HG03520 (cell line): Measurements from ENCODE around the gene MARCHF6.

ENCODE experiments used
- ATAC-seq: cut with Tn5 transposase; IDR thresholded peaks from one replicate; pipeline ENCODE4 v1.9.1; 2021; ENCODE audit warnings: mild to moderate bottlenecking, moderate library complexity; ENCODE audit not compliant: unreplicated experiment

Gene MARCHF6, protein sequence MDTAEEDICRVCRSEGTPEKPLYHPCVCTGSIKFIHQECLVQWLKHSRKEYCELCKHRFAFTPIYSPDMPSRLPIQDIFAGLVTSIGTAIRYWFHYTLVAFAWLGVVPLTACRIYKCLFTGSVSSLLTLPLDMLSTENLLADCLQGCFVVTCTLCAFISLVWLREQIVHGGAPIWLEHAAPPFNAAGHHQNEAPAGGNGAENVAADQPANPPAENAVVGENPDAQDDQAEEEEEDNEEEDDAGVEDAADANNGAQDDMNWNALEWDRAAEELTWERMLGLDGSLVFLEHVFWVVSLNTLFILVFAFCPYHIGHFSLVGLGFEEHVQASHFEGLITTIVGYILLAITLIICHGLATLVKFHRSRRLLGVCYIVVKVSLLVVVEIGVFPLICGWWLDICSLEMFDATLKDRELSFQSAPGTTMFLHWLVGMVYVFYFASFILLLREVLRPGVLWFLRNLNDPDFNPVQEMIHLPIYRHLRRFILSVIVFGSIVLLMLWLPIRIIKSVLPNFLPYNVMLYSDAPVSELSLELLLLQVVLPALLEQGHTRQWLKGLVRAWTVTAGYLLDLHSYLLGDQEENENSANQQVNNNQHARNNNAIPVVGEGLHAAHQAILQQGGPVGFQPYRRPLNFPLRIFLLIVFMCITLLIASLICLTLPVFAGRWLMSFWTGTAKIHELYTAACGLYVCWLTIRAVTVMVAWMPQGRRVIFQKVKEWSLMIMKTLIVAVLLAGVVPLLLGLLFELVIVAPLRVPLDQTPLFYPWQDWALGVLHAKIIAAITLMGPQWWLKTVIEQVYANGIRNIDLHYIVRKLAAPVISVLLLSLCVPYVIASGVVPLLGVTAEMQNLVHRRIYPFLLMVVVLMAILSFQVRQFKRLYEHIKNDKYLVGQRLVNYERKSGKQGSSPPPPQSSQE

DNA sequence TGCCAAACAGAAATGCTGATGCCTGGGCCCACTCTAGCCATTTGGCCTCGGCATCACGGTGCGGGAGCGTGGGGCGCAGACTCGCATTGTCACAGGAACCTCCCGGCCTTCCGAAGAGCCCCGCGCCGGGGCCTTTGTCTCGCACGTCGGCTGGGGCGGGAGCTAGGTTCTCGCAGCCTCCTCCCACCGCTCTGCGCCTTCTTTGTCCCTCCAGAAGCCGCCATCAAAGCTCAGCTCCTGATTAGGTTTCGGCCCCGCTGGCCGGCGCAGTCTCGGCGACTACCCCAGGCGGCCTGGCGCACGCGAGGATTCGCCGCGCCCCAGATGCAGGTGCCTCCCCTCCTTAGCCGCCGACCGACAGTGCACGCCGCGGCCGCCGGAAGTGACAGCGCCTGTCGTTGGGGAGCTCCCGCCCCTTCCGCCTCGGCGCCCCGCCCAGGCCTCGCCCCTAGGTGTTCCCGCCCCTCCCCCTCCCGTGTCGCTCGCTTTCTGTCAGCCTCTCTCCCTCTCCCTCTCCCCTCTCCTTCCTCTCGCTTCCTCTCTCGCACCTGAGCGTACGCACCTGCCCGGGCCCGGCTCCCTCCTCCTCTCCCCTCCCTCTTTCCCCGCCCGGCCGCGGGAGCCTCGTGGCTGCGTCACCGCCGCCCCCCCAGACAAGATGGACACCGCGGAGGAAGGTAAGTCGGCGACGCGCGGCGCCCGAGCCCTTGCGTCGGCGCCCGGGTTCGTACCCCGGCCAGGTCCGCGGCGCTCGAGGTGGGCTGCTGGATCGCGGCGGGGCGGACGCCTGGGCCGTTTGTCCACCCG is at the start of gene MARCHF6:
Gene MARCHF6 (plus strand): TSS at position 455 of the 807 bp plus-strand sequence. CDS start 204 bp downstream, at position 659.
- ATAC-seq: peak; percentile 86

DNA sequence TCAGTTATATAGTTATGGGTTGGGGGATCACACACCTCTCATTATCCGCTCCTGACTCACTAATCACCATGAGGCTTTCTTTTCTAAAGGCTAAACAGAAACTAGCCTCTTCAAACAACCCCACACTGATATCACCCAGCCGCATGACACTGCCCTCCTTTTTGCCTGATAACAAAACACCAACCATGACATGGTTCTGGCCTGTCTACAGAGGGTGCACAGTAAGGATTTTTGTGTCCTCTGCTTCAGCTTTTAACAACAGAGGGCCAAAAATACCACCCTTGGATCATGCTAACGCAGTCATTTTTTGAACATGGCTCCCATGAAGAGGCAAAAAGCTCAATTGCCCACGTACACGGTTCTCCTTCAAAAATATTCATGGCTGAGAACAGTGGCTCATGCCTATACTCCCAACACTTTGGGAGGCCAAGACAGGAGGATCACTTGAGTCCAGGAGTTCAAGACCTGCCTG is 49.8 kb upstream of the MARCHF6 start:
- no peak for ATAC-seq

DNA sequence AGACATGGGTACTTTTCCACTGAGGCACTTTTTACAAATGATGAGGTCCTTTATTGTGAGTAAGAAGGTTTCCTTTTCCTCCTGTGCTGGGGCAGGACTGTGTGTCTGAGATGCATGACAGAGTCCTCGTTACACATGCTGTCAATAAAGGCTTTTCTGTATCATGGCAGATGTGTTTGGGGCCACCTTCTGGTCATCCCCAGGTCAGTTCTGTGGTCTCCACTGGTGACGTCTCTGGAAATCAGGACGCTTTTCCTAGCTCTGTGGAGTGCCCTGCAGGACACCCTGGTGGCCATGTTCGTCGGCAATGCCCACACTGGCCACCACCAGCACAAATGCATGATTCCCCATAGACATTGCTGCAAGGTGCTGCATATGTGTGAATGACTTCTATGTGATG is 48.6 kb upstream of the MARCHF6 start:
- no peak for ATAC-seq

DNA sequence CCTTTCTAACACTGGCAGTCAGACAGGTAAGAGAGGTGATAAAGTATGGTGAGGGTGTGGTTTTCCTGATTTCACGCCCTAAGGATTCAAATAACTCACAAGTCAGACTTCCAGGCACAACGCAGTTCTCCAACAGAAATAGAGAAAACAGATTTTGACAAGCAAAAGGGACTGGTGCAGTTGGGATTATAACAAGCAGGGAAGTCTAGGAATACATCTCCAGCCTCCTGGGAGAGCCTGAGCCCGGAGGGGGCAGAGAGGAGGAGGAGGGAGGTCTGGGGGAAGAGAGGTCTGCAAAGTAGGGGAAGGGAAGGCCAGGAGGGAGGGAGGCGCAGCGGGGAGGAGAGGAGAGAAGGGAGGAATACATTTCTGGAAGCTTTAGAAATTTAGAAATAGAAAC is 47.4 kb upstream of the MARCHF6 start:
- no peak for ATAC-seq

DNA sequence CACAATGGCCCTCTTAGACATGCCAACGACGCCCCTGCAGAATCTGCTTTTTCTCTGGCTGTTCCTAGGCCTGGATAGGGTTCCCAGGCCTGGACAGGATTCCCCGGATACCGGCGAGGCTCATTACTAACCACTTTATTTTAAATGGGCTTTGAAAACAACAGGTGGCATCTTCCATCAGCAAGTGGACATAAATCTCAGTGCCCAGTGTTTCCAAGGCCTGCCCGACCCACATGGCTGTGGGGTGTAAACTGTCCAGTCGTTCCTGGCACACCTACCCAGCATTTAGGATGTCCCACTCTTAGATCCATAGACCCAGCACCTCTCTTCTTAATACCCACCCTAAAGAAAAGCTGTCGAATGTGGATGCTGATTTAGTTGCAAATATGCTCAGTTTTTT is 46.7 kb upstream of the MARCHF6 start:
- ATAC-seq: no peak

DNA sequence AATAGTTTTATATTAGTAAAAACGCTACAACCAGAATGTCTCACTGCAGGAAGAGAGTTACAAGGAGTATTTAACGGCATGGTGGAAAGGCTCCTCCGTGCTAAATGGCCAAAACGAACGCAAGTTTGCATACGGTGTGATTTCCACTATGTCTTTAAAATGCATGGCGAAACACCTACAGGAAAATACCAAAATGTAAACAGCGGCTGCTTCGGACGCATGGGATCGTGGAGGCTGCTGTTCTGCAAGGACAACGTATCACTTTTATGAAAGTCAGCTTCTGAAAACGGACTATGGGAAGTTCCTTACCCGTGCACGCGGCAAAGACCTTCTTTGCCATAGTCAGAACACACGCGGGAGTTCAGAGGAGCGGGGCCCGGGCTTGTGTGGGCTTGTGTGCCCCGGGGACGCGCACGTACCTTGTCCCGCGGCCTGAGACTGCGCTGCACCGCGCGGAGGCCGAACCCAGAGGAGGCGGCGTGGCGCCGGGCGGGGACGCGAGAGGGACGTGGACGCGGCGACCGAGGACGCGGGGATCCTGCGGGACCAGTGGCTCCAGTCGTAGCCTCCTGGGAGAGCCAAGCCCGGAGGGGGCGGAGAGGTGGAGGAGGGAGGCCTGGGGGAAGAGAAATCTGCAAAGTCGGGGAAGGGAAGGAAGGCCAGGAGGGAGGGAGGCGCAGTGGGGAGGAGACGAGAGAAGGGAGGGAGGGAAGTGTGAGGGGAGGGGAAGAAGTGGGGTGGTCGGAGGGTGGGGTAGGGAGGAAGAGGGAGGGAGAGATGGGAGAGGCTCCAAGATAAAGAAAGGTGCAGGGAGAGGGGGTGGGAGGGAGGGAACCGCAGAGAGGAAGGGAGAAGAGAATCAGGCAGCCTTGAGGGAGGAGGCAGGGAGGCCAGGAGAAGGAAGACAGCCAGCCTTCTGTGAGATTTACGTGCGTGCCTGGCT is 46.0 kb upstream of the MARCHF6 start, which contains the start of gene CMBL:
Gene CMBL (minus strand): TSS at position 697 of the 943 bp plus-strand sequence. CDS start 17,140 bp downstream, outside the sequence.
- ATAC-seq: peak; percentile 60

DNA sequence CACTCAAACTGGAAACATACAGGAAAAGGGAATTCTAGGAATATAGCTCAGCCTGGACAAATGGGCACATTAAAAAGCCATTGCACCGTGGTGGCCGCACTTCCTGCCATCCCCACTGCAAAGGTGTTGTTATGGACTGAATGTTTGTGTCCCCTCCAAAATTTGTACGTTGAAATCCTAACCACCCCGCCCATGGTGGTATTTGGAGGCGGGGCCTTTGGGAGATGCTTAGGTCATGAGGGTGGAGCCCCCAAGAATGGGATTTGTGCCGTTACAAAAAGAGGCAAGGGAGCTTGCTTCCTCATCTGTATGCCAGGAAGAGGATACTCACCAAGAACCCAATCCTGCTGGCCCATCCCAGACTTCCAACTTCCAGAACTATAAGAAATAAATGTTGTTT is 44.7 kb upstream of the MARCHF6 start:
- ATAC-seq: no peak

DNA sequence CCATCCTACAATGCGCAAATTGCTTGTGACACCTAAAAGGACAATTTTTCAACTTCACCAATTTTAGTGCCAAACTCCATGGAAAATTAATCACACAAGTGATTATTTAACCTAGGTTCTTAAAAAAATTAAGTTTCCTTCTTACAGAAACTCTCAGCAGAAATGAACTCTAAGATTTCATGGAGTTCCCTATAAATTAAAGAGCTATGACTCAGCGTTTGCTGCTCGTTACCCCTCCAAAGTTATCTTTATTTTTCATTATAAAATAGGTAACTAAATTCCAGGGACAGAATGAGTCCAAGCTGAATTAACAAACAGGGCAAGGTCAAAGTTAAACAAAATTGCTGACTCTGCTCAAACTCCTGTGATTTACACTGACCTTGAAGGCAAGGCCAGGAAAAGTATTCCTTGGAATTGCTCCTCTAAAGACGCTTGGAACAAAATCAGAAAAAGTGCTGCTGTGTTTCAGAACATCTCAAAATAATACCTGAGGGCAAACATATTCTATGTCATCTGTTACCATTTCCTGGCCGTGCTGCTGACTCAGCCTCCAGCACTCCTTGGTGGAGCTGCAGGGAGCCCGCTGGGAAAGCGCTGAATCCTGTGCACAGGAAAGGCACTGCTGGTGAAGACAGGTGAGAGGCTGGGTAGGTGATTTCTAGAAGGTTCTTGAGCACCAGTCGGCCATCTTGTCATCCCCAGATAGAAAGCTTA is 43.3 kb upstream of the MARCHF6 start:
- no peak for ATAC-seq

DNA sequence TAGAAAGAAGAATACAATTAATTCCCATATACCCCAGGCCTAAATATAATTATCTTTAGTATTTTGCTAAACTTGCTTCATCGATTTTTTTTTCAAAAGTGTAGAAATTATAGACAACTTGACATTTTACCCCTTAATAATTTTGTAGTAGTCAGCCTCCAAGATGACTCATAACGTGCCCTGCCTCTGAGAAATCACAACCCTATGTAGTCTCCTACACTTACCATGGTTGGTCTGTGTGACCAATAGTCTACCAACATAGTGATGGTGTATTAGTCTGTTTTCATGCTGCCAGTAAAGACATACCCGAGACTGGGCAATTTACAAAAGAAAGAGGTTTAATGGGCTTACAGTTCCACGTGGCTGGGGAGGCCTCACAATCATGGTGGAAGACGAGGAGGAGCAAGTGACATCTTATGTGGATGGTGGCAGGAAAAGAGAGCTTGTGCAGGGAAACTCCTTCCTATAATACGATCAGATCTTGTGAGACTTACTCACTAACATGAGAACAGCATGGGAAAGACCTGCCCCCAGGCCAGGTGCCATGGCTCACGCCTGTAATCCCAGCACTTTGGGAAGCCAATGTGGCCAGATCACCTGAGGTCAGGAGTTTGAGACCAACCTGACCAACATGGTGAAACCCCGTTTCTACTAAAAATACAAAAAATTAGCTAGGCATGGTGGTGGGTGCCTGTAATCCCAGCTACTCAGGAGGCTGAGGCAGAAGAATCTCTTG is 42.5 kb upstream of the MARCHF6 start:
- ATAC-seq: peak; percentile 95

DNA sequence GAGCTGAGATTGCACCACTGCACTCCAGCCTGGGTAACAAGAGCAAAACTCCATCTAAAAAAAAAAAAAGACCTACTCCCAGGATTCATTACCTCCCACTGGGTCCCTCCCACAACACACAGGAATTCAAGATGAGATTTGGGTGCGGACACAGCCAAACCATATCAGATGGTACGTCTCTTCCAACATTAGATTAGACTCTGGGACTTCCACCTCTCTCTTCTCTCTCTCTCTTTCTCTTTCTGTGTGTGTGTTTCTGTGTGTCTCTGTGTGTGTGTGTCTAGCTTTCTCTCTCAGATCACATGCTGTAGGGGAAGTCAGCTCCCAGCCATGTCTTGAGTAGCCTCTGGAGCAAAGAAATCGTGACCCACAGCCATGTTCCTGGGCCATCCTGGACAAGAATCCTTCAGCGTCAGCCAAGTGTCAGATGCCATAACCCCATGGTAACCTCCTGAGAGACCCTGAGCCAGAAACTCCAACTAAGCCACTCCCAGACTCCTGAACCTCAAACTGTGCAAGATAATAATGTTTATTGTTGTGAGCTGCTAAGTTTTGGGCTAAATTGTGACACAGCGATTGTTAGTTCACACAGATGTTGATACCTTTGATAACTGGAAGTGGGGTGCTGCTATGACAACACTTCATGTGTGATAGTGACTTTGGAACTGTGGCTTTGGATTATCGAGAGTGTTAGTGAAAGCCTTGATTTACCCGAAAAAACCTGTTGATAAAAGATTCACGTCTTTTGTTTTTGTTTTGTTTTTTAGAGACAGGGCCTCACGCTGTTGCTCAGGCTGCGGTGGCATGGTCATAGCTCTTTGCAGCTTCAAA is 41.7 kb upstream of the MARCHF6 start:
- ATAC-seq: no peak

DNA sequence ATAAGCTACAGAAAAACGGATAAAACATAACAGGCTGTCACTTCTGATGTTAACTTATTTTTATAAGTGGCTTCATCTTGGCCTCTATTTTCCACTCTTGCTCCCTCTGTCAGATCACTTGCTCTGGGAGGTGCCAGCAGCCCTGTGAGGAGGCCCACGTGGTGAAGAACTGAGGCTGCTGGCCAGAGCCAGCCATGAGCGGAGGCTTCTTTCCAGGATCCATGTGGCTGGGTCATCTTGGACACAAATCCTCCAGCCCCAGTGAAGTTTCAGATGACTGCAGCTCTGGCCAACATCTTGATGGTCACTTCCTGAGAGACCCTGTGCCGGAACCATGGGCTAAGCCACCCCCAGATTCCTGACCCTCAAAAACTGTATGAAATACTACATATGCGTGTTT is 38.3 kb upstream of the MARCHF6 start:
- no peak for ATAC-seq

DNA sequence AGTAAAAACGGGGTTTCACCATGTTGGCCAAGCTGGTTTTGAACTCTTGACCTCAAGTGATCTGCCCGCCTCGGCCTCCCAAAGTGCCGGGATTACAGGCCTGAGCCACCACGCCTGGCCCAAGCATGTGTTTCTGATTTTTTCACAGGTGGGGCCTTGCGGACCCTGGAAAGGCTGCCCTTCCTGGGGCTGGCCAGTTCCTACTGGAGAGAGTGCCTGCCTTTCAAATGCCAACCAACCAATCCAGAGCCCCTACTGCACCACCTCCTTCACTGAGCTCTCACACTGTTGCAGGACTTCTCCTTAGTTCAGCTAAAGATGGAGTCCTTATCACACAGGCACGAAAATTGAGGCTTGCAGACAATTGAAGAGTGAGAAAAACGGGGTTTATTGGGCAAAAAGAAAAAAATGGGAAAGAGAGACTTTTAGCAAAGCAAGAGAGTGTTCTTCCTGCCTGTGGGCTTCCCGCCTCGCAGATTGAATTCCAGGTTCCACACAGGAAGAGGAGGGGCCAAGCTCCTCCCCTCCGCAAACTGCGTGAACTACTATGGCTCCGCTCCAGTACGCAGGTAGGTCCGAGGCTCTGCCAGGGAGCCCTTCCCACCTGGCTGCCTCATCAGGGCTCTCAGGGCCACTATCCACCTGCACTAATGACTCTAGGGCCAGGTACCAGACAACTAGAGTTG is 37.5 kb upstream of the MARCHF6 start:
- no peak for ATAC-seq

DNA sequence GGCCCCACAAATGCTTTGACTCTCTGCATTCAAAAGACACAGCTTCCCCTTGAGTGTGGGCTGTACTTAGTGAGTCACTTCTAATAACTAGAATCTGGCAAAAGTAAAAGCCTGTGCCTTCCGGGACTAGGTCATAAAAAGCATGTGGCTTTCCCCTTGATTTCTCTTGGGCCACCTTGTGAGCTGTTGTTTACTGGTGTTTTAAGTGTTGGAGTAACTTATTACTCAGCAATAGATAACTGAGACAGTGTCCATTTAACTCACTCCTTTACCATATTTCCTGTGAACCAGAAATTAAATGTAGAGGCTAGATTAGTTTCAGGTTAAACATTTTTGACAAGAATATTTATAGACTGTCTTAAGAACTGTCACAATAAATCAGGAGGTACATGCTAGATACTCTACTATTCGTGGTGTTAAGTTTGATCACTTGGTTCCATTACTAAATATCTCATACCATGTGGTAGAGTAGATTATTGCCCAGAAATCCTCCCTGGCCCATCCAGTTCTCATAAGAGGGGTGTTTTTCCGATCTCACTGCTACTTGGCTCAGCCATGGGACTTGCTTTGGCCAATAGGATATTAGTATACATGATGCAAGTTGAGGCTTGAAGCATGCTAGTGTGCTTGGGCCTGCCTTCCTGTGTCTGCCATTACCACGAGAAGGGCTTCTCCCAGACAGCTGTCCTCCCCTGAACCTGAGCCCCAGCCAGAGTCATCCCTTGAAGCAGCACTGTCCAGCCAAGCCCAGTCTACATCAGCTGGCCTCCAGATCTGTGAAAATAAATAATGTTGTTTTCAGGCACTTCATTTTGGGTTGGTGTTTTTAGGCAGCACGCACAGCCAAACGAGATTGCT is 35.4 kb upstream of the MARCHF6 start:
- peak; percentile 90 for ATAC-seq

DNA sequence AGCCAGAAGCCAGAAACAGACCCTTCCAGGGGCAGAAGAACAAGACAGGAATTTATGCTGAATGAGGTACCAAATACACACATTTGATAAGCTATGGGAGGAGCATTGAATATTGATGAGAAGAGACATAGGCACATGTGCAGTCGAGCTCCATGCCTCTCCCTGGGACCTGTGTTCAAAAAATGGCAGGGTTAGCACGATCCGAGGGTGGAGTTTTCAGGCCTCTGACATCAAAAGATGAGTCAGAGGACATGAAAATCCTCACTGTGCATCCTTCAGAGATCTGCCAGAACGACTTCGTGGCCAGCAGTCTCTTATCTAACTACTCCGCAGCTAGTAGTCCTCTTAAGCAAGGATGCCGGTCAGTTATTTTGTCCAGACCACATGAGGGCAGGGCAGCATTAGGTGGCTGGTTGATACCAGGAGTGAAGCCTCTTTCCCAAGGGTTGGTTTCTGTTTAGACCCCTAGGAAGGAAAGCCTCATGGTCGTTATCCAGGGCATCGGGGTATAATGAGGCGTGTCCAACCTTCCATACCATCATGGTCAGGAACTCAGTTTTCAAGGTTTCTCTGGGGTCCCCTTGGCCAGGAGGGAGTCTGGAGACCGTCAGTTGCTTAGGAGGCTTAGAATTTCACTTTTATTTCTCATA is 34.2 kb upstream of the MARCHF6 start:
- ATAC-seq: no peak

DNA sequence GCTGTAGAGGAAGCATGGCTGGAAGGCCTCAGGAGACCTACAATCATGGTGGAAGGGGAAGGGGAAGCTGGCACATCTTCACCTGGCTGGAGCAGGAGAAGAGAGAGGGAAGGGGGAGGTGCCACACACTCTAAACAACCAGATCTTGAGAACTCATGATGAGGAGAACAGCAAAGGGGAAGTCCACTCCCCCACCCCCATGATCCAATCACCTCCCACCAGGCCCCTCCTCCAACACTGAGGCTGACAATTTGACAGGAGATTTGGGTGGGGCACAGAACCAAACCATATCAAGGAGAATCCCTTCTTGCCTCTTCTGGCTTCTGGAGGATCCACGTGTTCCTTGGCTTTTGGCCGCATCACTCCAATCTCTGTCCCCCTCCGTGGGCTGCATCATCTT is 32.7 kb upstream of the MARCHF6 start:
- ATAC-seq: no peak
